ENCODE measurements around the gene CCL17. TPM values are rescaled to one million over a fixed set of nuclear protein-coding genes. Genes with fewer than 3 reads are reported as not detected.

CCL17 gene
- total RNA-seq, 1 donor from 2014 or later, result not detected

- peak within 1 kb of the TSS; percentile 89 for H3K4me3 Mint-ChIP-seq (ENCODE audit: low read depth)
- no peaks in the 10 kb centered on the region for H3K9me3 Mint-ChIP-seq (ENCODE audit: low read depth)
- H3K27ac Mint-ChIP-seq, result peak within 1 kb of the TSS; percentile 96
- peak; percentile 85 for DNase-seq (ENCODE audit: low spot score, unreplicated experiment)
- H3K4me1 Mint-ChIP-seq (ENCODE audit: low read depth), result peaks cover 14% of the 10 kb centered on the region
- peaks cover 7% of the 10 kb centered on the region for H3K36me3 Mint-ChIP-seq (ENCODE audit: insufficient read depth)
- TF ChIP-seq CTCF (IDR thresholded peaks at IDR 0.05; ENCODE audit: unreplicated experiment), result no peak
- H3K27me3 Mint-ChIP-seq, result no peaks in the 10 kb centered on the region
Measured at GRCh38 chr16:57447186-57447962, 42.8 kb downstream of the CCL17 start, which contains the start of the genes CIAPIN1 and COQ9. Gene CIAPIN1 (minus strand): TSS chr16:57447385. CDS start chr16:57440928, 6,457 bp downstream. Gene COQ9 (plus strand): TSS chr16:57447479. CDS start chr16:57447506, 27 bp downstream.

GRCh38 chr16:57452021-57452420, 47.5 kb downstream of the CCL17 start:
- H3K27me3 Mint-ChIP-seq, result no peaks in the 10 kb centered on the region
- H3K9me3 Mint-ChIP-seq (ENCODE audit: low read depth), result no peaks in the 10 kb centered on the region
- no peak for DNase-seq (ENCODE audit: low spot score, unreplicated experiment)
- no peak overlapping the region for H3K4me3 Mint-ChIP-seq (ENCODE audit: low read depth)
- peaks cover 21% of the 10 kb centered on the region for H3K36me3 Mint-ChIP-seq (ENCODE audit: insufficient read depth)
- H3K4me1 Mint-ChIP-seq (ENCODE audit: low read depth), result peaks cover 5% of the 10 kb centered on the region
- no peak for TF ChIP-seq CTCF (IDR thresholded peaks at IDR 0.05; ENCODE audit: unreplicated experiment)
- no peak overlapping the region for H3K27ac Mint-ChIP-seq

GRCh38 chr16:57462209-57462977, 57.8 kb downstream of the CCL17 start, which contains the start of gene POLR2C:
Gene POLR2C (plus strand): TSS chr16:57462679. CDS start chr16:57462725, 46 bp downstream.
- Mint-ChIP-seq H3K9me3 (ENCODE audit: low read depth) (no peaks in the 10 kb centered on the region), H3K4me1 (ENCODE audit: low read depth) (peaks cover 7% of the 10 kb centered on the region), H3K27me3 (no peaks in the 10 kb centered on the region), H3K27ac (peak within 1 kb of the TSS; percentile 98), H3K36me3 (ENCODE audit: insufficient read depth) (peaks cover 18% of the 10 kb centered on the region), H3K4me3 (ENCODE audit: low read depth) (peak within 1 kb of the TSS; percentile 100)
- peak; percentile 96 for TF ChIP-seq CTCF (IDR thresholded peaks at IDR 0.05; ENCODE audit: unreplicated experiment)
- DNase-seq (ENCODE audit: low spot score, unreplicated experiment), result peak; percentile 89

GRCh38 chr16:57462978-57463362, 58.4 kb downstream of the CCL17 start:
- DNase-seq (ENCODE audit: low spot score, unreplicated experiment), result no peak
- Mint-ChIP-seq H3K4me1 (ENCODE audit: low read depth) (peaks cover 7% of the 10 kb centered on the region), H3K9me3 (ENCODE audit: low read depth) (no peaks in the 10 kb centered on the region), H3K27ac (peak overlapping the region; percentile 91), H3K4me3 (ENCODE audit: low read depth) (peak overlapping the region; percentile 100), H3K36me3 (ENCODE audit: insufficient read depth) (peaks cover 17% of the 10 kb centered on the region), H3K27me3 (no peaks in the 10 kb centered on the region)
- TF ChIP-seq CTCF (IDR thresholded peaks at IDR 0.05; ENCODE audit: unreplicated experiment), result no peak

GRCh38 chr16:57464523-57464922, 60.0 kb downstream of the CCL17 start:
- Mint-ChIP-seq H3K36me3 (ENCODE audit: insufficient read depth) (peaks cover 23% of the 10 kb centered on the region), H3K27ac (no peak overlapping the region), H3K9me3 (ENCODE audit: low read depth) (no peaks in the 10 kb centered on the region), H3K4me1 (ENCODE audit: low read depth) (peaks cover 7% of the 10 kb centered on the region), H3K27me3 (no peaks in the 10 kb centered on the region), H3K4me3 (ENCODE audit: low read depth) (peak overlapping the region; percentile 26)
- DNase-seq (ENCODE audit: low spot score, unreplicated experiment), result no peak
- TF ChIP-seq CTCF (IDR thresholded peaks at IDR 0.05; ENCODE audit: unreplicated experiment), result no peak
